NCI-H1048 (cell line): ENCODE measurements around the gene NSMCE1.
"Not testable (repeated sequence)": the region's sequence is repeated elsewhere in the genome, so short reads cannot be mapped to it uniquely, and the experiment has no call there.

Experiments
- DNase-seq: peaks from one replicate; lab custom pipeline; 2025; lab: John Stamatoyannopoulos, UW

Gene NSMCE1

DNA sequence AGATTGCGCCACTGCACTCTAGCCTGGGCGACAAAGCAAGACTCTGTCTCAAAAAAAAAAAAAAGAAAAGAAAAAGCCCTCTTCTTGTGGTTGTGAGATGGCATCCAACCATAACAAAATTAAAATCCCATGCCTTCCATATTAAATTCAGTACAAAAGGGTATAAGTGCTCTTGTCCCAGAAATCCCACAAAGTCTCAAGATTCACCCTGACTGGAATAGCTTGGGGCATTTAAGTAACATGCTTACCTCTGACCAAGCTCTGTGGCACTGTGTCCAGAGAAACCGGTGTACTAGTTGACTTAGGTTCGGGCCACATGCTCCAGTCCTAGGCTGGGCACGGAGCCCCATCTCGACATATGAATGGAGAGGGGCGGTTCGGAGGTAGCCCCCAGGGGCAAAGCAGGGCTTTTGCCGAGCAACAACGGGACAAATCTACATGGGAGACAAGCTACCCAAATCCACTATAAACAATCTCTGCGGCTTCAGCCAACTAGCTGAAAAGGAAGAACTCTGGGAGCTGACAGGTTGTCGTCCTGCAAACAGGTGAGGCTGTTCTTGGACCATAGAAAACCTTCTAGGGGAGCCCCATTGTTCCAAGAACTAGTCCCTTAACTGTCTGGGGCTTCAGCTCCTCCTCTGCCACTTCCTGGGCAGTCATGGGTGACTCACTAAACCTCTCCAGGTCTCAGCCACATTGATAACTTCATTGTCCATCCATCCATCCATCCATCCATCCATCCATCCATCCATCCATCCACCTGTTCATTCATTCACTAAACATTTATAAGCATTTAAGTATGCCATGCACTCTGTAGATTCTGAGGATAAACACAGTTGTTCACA, 34.9 kb upstream of the NSMCE1 start:
- DNase-seq = no peak

DNA sequence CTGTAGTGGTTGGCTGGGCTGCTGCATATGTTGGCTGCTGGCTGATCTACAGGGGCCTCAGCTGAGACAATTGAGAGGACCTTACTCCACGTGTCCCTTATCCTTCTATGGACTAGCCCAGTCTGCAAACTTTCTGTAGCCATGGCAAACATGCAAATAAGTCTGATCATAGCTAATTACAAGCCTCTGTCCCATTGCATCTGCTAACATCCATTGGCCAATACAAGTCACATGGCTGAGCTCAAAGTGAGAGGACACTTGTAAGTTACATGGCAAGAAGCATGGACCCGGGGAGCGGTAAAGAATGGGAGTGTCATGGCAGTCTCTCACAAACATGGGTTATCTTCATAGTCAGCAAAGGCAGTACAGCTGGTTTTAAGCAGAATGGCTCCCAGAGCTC, 33.6 kb upstream of the NSMCE1 start:
- DNase-seq = no peak

DNA sequence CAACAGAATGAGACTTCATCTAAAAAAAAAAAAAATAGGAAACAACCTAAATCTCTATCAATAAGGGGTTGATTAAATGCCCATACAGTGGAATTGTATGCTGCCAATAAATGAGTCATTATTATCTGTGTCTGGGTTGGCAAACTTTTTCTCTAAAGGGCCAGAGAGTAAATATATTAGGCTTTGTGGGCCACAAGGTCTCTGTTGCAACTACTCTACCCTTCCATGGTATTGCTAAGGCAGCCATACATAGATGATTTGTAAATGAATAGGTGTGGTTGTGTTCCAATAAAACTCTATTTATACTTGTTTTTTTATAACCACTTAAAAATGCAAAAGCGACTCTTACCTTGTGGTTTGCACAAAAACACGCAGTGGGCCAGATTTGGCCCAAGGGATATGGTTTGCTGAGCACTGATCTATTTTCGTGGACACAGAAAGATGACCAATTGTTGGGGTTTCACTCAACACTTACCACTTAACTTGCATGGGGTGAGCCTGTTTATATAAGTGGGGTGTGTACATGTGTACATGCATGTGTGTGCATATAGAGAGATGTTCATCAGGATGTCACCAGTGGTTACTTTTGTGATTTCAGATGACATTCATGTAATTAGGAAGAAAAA, 32.8 kb upstream of the NSMCE1 start:
- no peak for DNase-seq

DNA sequence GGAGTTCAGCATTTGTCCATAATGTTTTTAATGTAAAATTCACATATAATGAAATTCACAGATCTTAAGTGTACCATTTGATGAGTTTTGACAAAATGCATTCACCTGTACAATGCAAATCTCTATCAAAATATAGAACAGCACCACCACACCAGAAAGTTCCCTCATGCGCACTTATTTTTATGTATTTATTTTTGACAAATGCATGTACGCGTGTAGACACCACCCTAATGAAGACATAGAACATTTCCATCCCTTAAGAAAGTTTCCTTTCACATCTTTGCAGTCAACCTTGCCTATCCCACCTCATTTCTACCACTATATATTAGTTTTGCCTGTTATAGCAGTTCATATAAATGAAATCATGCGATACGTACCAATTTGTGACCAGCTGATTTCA, 29.6 kb upstream of the NSMCE1 start:
- DNase-seq = no peak

DNA sequence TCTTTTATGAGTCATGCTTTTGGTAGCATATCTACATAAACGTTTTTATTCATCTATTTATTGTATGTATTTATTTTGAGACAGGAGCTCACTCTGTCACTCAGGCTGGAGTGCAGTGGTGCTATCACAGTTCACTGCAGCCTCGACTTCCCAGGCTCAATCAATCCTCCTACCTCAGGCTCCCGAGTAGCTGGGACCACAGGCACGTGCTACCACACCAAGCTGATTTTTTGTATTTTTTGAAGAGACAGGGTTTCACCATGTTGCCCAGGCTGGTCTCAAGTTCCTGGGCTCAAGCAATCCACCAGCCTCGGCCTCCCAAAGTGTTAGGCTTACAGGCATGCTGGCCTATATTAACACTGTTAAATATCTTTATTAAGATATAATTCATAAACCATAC, 24.8 kb upstream of the NSMCE1 start:
- DNase-seq = no peak

DNA sequence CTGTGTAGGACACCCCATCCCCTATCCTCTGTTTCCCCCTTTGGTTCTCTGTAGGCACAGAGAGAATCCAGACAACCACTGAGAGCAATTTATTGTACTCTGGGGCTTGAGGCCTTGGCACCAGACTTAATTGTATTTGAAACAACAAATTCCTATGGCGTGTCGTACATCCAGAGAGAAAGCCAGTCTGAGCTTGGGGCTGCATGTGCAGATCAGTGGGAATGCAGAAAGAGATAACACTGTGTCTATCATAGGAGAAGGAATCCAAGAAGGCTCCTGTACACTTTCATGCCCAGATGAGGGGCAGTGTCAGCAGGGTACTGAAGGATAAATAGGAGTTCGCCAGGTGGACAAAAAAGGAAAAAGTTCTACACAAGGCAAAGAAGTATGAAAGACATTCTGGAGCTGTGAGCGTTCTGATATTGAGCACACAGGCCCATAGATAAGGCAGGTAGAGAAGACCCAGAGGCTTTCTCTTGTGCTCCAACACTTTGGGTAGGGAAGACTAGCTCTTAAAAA, 23.2 kb upstream of the NSMCE1 start:
- DNase-seq = no peak

DNA sequence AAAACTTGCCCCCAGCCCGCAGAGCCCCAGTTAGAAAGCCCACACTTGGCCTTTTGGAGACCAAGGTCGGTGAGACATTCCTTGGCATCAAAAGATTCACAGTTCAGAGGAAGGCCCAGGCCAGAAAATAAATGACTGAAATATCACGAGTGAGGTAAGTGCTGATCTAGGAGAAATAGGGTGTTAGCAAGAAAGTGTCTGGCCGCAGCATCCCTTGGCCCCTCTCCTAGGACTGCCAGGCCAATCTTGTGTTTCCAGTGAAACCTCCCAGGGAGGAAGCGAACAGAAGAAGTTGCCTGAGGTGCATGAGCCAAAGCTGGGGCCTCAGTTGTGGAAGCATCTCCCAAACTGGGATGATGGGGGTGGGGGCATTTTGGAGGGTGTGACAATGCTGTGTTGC, 22.5 kb upstream of the NSMCE1 start:
- DNase-seq = no peak

DNA sequence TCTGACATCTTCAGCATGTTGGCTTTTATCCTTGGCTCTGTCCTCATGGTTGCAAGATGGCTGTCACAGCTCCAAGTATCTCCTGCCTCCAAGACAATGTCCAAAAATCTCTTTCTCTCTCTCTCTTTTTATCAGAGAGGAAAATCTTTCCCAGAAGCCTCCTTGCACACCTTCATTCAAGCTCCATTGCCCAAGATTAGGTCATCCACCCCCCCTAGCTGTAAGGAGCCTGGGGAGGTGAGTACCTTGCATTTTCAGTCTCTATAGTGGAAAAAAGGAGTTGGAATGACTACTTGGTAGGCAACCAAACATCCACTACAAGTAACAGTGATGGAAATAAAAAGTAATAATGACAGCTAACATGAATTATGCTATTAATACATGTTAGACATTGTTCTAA, 22.0 kb upstream of the NSMCE1 start:
- no peak for DNase-seq

DNA sequence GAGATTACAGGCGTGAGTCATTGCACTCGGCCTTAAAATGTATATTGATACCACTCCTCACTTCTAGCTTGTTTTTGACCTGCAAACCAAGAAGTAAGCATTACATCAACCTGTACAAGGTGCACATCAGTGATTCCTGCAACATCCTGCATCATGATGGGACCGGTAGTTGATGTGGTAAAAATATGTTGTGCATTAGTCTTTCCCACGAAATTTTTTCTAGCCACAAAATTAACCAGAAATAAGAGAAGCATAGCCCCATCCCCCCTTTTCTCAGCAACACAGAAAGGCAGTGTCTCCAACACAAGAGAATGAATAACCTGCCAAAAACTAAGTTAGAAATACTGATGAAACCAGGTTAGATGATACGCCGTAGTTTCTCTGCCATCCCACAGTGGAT, 21.1 kb upstream of the NSMCE1 start:
- DNase-seq = no peak

DNA sequence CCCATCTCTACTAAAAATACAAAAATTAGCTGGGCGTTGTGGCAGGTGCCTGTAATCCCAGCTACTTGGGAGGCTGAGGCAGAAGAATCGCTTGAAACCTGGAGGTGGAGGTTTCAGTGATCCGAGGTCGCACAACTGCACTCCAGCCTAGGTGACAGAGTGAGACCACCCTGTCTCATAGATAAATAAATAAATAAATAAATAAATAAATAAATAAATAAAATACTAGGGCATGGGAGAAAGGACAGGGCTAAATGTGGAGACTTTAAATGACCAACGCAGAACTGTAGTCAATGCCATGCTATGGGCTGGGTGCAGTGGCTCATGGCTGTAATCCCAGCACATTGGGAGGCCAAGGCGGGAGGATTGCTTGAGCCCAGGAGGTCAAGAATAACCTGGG, 19.7 kb upstream of the NSMCE1 start:
- DNase-seq = not testable (repeated sequence)

DNA sequence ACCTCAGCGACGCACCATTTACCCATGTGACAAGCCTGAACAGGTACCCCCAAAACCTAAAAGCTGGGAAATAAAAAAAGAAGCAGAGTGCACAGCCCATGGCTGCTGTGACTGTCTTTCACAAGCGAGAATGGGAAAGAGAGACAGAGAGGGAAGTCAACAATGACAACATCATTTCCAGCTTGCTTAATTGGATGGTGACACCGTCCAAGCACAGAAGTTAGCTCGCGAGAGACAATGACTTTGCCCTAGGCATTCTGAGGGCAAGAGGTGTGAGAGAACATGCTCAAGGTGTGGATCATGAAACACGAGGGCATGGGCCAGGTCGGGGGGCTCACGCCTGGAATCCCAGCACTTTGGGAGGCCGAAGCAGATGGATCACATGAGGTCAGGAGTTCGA, 19.3 kb upstream of the NSMCE1 start:
- DNase-seq = no peak

DNA sequence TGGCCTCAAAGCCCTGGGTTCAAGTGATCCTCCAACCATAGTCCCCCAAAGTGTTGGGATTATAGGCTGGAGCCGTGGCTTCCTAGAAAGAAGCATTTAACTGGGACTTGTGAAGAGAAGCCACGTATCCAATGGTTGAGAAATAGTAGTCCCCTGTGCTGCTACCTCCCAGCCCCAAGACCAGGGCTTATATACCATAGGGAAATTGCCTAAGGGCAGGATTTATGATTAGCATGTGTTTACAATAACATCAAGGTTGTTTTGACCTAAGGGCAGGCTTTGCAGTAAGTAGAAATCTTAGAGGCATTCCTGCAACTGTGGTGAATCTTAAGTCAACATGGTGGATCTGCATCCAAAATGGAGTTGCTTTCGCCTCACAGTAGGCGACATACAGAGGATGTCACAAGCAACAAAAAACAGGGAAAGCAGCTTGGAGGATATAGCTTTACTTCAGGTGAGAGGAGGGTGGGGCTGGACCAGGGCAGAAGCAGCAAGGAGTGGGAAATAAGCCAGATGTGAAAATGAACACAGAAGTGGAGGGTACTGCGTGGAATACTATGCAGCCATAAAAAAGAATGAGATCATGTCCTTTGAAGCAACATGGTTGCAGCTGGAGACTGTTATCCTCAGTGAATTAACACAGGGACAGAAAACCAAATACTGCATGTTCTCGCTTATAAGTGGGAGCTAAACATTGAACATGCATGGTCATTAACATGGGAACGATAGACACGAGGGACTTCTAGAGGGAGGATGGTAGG, 18.7 kb upstream of the NSMCE1 start:
- DNase-seq = no peak

DNA sequence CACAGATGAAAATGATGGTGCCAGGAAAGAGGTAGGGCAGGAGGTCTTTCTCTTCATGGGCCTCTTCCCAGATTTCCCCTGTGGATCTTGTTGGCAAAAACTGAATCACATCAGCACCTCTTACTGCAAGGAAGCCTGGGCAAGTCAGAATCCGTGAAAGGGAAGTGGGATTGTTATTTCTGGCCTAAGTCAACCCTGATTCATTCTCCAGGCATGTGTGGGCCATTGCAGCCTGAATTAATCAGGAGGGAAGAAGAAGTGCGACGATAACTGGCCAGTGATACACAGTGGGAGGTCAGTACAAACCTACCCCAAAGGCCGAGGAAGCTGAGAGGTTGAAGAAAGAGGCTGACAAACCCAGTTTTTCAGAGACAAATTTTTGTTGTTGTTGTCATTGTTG, 17.9 kb upstream of the NSMCE1 start:
- no peak for DNase-seq

DNA sequence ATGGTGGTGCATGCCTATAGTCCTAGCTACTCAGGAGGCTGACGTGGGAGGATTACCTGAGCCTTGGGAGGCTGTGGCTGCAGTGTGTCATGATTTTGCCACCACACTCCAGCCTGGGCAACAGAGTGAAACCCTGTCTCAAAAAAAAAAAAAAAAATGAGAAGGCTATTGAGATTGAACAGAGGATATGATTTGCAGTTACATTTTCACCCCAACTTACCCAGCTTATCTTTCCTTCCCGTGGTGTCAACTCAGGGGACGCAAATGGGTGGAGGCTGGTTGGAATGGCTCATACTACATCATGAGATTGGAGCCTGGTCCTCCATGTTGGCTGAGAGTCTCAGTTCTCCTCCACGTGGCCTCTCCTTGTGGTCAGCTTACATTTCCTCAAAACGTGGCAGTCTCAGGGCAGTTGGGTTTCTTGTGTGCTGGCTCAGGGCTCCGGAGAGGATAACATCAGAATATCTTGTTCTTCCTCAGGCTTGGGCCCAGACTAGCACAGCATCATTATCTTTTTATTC, 17.2 kb upstream of the NSMCE1 start:
- no peak for DNase-seq

DNA sequence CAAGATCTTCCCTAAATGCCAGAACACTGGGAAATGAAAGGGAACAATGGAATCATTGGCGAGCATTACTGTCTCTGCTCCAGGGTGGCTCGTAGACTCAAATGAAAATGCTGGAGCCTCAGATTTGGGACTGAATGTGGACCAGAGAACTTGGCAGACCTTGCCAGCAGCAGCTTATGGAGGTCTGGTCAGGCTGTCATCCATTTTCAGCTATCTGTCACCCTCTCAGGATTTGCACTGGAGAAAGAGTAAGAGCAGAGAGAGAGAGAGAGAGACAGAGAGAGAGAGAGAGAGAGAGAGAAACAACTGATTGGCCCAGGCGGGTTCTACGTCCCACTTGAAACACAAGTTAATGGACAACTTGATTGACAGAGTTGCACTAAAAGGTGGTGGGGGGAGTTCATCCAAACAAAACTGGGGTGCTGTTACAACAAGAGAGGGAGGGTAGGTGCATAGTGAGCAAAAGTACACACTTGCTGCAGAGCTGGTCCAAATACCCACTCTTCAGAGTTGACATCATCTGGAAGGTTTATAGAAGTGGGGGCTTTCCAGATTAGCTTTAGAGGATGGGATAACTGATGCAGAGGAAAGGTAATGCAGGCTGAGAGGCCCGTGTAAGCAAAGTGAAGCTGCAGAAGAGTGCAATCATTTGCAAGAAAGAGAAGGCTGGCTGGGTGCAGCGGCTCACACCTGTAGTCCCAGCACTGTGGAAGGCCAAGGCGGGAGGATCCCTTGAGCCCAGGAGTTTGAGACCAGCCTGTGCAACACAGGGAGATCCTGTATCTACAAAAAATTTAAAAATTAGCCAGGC, 16.5 kb upstream of the NSMCE1 start:
- DNase-seq = no peak

DNA sequence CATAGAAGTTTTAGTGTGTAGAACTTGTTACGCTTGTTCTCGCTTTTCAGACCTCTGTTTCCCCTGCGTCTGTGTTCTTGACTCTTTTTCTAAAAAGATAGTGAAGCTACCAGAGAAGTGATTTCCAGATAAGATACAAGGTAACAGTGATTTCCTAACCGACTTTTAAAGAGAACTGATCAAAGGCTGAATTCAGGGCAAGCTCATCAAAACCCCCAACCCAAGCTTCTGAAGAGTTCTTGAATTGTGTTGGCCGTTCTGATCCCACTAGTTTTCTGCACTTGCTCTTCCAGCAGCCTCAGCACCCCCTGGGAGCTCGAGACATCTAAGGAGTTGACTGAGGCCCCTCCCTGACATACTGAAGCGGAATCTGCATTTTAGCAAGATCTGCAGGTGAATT, 12.7 kb upstream of the NSMCE1 start:
- no peak for DNase-seq

DNA sequence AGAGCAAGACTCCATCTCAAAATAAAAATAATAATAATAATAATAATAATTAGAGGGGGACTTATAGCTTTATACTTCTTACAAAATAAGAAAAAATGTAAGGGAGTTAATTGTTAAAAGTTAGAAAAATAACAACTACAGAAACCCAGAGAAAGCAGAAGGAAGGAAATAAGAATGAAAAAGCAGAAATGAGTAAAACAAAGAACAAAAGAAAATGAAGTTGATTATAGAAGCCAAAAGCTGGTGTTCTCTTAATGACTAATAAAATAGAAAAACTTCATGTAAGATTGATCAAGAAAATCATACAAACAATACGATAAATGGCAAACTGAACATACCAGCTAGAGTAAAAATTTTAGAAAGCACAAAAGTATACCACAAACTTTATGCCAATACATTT, 6.8 kb upstream of the NSMCE1 start:
- DNase-seq = no peak

DNA sequence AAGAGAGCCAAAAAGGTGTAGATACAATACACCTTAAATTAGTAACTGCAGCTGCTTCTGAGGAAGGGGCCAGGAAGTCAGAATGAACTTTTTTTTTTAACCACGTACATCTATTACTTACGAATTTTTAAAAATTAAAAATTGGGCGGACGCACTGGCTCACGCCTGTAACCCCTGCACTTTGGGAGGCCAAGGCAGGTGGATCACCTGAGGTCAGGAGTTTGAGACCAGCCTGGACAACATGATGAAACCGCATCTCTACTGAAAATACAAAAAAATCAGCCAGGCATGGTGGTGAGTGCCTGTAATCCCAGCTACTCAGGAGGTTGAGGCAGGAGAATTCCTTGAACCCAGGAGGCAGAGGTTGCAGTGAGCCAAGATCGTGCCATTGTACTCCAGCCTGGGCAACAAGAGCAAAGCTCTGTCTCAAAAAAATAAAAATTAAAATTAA, 5.9 kb upstream of the NSMCE1 start:
- DNase-seq = not testable (repeated sequence)

DNA sequence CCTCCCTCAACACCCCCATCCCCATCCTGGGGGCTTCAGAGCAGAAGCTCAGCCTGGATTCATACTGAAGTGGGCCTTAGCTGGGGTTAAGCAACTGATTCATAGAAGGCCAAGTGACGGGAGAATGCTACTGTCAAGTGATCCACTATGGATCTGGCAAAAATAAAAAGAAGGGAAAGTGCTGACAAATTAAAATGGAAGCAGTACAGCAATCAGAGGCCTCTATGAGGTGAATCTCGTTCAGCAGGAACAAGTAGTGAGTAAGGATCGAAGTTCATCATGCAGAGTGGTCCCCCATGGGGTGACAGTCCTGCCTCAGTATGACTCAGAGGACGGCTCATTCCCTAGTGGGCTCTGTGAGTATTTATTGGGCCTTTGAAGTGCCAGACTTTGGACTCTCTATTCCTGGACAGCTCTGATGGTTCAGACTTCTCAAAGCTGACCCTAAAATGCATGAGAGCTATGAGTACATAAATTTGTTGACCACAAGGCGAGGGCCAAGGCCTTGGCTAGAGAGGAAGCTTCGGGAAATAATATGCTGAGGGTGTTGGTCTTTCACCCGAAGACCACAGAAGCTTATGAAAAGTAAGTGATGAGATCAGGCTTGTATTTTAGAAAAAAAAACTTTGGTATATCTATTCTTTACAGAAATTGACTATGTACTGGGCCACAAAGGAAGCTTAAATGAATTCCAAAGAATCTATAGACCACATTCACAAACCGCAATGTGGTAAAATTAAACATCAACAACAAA, 5.3 kb upstream of the NSMCE1 start:
- DNase-seq = no peak

DNA sequence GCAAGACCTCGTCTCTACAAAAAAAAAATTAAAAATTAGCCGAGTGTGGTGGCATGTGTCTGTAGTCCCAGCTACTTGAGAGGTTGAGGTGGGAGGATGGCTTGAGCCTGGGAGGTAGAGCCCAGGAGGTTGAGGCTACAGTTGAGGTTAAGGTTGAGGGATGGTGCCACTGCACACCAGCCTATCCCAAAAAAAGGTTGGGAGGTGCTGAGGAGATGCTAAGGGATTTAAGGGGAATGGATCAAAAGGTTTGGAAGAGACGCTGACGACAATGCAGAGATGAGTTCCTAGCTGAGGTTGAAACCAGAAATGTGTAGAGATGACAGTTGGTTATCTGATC, 4.7 kb upstream of the NSMCE1 start:
- no peak for DNase-seq

DNA sequence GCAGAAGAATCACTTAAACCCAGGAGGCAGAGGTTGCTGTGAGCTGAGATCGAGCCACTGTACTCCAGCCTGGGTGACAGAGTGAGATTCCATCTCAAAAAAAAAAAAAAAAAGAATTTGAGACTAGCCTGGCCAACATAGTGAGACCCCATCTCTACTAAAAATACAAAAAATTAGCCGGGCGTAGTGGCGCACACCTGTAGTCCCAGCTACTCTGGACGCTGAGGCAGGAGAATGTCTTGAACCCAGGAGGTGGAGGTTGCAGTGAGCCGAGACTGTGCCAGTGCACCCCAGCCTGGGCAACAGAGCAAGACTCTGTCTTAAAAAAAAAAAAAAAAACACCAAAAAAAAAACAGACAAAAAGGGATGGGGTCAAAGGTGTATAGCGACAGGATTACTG, 4.1 kb upstream of the NSMCE1 start:
- DNase-seq = not testable (repeated sequence)
